Measurements from ENCODE around the gene SLC18B1.

The SLC18B1 gene

GRCh38 chr6:132797951-132798868, at the start of gene SLC18B1:
Gene SLC18B1, minus strand, starts transcription at chr6:132798637. Its CDS starts 181 bp downstream, at chr6:132798456.
- DNase-seq: peak; percentile 64

- no peak for DNase-seq
Observed at GRCh38 chr6:132843316-132844035, 45.0 kb upstream of the SLC18B1 start.

- DNase-seq: no peak
Observed at GRCh38 chr6:132841966-132842365, 43.5 kb upstream of the SLC18B1 start.

GRCh38 chr6:132832891-132833290, 34.5 kb upstream of the SLC18B1 start:
- DNase-seq: no peak

GRCh38 chr6:132830334-132830751, 31.9 kb upstream of the SLC18B1 start:
- DNase-seq: no peak

- no peak for DNase-seq
Observed at GRCh38 chr6:132820629-132821381, 22.4 kb upstream of the SLC18B1 start.

GRCh38 chr6:132819405-132820161, 21.1 kb upstream of the SLC18B1 start:
- no peak for DNase-seq

- DNase-seq: no peak
Observed at GRCh38 chr6:132818404-132819359, 20.2 kb upstream of the SLC18B1 start.

- no peak for DNase-seq
Observed at GRCh38 chr6:132817554-132818403, 19.3 kb upstream of the SLC18B1 start.

- DNase-seq: no peak
Observed at GRCh38 chr6:132816660-132817059, 18.2 kb upstream of the SLC18B1 start.

- DNase-seq: no peak
Observed at GRCh38 chr6:132814716-132815570, 16.5 kb upstream of the SLC18B1 start.

GRCh38 chr6:132813173-132813856, 14.9 kb upstream of the SLC18B1 start:
- DNase-seq: peak; percentile 30

- no peak for DNase-seq
Observed at GRCh38 chr6:132812756-132813172, 14.3 kb upstream of the SLC18B1 start.

GRCh38 chr6:132812255-132812732, 13.9 kb upstream of the SLC18B1 start:
- DNase-seq: no peak

- no peak for DNase-seq
Observed at GRCh38 chr6:132811276-132811675, 12.8 kb upstream of the SLC18B1 start.

GRCh38 chr6:132805548-132805947, 7.1 kb upstream of the SLC18B1 start:
- no peak for DNase-seq

- DNase-seq: no peak
Observed at GRCh38 chr6:132804251-132804650, 5.8 kb upstream of the SLC18B1 start.

GRCh38 chr6:132800656-132801055, 2.2 kb upstream of the SLC18B1 start:
- DNase-seq: no peak

All from stimulated activated naive CD4-positive, alpha-beta T cell treated with Interleukin-2 at 50 U/mL for 16 hours (primary cell).